Activated gamma-delta T cell treated with Interleukin-2 at 50 U/mL for 16 hours (primary cell): ENCODE data around the gene FIBIN.

Experiments used
- DNase-seq: peaks from one replicate; pipeline ENCODE4 v3.0.0-alpha.2; 2020

FIBIN gene

DNA sequence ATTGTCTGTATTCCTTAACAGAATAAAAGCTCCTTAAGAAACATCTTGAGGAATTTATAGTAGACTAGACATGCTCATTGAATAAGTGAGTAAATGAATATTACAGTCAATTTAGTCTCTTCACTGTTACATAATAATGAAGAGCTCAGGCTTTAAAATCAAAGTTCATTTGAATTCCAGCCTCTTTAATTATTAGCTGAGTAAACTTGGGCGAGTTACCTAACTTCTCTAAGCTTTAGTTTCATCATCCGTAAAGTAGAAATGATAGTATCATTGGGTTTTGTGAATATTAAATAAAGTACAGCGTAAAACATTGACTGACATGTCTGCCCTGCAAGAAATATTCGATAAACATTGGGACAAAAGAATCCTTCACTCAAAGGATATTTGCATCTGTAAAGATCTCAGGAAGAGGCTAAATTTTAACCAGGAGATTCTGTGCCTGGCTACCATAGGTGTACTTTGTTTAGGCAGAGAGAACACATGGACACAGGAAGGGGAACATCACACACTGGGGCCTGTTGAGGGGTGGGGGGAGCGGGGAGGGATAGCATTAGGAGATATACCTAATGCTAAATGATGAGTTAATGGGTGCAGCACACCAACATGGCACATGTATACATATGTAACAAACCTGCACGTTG lies 31.5 kb downstream of the FIBIN start:
- no peak for DNase-seq

DNA sequence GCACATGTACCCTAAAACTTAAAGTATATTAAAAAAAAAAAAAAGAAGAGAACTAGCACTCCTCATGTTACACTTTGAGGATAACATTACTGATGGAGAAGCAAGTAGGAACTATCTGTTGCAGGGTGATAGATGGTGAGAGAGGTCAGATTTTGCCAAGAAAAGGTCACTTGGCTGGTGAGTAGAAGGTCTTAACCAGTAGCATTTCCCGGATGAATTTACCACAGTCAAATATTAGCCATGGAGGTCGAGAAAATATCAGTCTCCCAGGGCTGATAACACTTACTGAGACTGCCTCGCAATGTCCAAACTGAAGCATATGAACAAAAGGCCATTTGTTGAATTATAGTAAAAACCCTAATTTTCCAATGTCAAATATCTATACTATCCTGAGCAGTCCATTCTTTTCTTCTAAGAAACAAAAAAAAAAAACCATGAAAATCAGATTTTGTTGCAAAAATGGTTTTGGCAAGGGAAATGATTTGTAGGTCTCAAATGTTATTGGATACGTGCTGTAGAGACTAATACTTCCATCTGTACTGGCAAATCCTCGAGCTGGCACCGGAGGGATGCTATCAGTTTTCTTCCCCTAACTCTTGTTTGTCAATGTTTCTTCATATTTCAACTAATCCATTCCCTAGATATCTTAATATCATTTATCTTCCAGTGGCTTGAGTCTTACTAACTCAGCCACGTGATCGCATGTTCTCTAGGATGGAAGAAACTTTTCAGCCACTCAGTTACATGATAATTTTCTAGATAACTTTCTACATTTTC lies 32.2 kb downstream of the FIBIN start:
- DNase-seq, result no peak

DNA sequence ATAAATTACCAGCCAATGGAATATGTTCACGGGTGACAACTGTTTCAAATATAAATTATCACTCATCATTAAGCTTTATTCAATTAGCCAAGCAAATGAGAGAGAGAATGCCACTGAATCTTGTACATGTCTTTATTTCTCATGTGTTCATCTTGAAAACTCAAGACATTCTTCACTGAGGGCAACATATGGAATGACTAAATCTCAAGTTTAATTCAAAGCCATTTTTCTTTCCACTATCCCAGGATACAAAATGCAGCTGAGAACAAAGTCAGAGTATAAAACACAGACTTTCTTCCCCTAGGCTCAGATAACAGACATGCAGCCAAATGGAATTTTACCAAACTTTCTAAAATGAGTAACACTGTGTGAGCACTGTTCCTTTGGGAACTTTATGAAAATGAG lies 34.7 kb downstream of the FIBIN start:
- DNase-seq, result no peak

DNA sequence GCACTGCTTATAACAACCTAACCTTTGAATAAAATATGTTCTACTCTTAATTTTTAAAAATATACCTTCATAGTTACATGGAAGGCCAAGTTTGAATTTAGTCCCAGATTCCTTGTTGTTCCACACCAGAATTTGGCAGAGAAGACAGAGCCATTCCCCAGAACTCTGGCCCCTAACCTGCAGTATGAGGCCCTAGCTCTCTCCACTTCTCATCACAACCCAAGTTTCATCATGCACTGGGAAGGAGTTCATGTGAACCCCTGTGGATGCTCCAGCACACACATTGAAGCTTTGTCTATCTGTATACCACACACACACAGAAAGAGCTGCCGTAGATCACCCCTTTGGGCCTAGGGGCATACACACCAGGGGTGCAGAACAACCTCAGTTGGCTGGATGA lies 36.1 kb downstream of the FIBIN start:
- DNase-seq, result no peak

DNA sequence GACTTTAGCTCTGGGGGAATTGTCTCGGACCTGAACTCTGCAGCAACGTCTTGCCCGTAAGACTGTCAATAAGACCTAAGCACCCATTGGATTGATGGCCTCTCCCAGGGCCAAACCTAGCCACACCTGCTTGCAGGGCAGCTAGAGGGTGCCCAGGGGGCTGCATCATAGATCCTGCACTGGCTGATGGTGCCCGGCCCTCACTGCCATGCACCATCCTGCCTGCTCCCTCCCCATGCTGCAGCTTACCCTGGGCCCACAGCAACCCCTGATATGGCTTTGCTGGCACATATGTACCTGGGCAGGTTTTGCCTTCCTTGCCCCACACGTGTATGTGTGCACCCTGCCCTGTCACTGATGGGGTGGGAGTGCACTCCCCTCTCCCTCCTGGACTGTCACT lies 37.8 kb downstream of the FIBIN start:
- no peak for DNase-seq

DNA sequence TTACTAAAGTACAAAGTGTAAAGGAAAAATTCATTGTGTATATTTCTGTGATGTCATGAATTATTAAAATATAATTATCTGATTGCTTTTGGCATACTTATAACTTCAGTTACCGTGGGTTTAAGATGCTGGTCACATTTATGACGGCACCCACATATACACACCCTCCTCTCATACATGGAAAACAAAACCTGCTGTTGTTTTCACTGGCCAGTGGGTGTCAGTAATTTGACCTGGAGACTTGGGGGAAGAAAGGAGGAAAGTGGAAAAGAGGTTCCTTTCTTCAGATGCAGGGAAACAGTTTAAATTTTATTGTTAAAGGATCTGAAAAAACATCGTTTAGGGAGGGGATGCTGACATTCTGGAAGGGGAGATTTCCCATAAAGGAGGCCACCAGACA lies 46.0 kb downstream of the FIBIN start:
- no peak for DNase-seq

DNA sequence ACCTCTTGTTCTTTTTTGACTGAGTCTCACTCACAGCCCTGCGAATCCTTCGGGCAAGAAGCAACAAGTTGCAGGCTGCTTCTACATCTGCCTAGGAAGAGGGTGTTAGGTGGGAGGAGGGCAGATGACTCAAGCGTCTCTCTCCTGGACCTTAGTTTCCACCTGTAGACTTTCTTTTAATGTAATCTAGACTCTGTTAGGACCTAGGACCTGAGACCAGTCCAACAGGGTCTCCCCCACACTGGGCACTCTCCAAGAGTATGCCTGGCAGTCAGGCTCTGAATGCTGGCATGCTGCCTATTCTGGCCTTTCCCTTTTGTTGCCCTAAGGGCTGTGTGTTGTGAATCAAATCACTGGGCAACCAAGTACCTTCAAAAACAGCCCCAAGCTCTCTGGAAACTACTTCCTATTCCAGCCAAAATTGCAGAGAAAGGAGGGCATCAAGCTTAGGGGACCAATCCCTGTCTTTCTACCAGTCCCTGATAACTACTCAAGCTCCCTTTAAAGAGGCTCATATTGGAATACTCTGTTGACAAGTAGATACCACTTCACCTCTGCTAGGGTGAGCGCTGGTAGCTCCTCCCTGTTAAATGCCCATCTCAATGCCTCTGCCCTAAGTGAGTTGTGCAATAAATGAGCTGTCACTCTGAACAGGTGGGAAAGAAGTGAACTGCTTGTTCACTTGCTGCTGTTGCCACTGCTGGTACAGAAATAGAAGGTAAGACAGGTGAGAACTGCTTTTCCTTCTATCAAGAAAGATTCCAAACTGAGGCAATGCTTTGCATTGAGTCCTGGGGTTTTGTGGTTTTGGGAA lies 46.6 kb downstream of the FIBIN start, which contains the start of gene BBOX1:
Gene BBOX1, plus strand, starts transcription at position 514 of the 814 bp plus-strand sequence. CDS start 14,616 bp downstream, outside the sequence.
- DNase-seq, result no peak

DNA sequence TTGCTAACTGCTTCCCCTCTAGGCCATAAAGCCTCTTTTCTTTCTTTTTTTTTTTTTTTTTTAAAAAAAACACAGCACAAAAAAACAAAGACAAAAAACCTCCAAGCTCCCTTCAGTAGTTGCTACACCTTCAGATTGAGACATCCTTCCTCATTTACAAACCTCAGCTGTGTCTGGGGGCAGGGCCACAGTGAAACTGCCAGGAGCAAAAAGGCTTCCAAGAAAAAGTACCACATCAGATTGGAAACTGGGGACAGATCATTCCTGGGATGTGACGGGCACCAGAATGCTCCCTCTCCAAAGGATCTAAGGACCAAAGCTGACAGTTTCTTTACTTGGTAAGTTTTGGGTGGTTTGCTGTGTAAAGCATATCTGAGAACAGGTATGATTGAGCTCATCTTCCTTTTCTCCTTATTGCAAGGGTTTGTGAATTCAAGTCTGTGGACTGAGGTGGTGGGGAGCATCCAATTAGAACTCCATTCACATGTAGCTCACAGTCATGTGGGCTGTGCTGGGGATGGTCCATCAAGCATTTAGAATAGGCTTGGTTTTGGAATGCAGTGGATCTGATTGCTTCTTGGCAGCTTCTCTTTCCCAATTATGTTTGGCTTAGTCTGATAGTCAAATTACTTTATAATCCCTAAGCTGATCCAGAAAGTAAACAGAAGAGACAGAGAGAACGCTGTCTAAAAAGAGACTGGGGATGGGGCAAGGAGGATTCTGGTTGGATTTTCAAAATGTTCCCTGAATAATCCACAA lies 47.4 kb downstream of the FIBIN start:
- DNase-seq, result no peak
